ENCODE measurements around the gene AFG1L. TPM values are rescaled to one million over a fixed set of nuclear protein-coding genes. Genes with fewer than 3 reads are reported as not detected.
"Not testable (repeated sequence)": the region's sequence is repeated elsewhere in the genome, so short reads cannot be mapped to it uniquely, and the experiment has no call there.

AFG1L gene
- polyA plus RNA-seq, 2 donors = 1.8 to 2.0 TPM

DNA sequence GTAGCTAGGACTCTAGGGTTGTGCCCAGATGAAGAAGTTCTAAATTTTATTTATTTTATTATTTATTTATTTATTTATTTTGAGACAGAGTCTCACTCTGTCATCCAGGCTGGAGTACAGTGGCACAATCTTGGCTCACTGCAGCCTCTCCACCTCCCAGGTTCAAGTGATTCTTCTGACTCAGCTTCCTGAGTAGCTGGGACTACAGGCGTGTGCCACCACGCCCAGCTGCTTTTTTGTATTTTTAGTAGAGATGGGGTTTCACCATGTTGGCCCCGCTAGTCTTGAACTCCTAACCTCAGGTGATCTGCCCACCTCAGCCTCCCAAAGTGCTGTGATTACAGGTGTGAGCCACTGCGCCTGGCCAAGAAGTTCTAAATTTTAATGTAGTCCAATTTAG lies 13.8 kb downstream of the AFG1L start:
- not testable (repeated sequence) for H3K27me3 ChIP-seq (ENCODE audit: control insufficient read depth in 1 of 2, insufficient read depth in 2 of 2, low read length in 2 of 2); H3K4me1 ChIP-seq (ENCODE audit: control insufficient read depth in 2 of 2, insufficient read depth in 2 of 2, low read length in 1 of 2); H3K36me3 ChIP-seq (ENCODE audit: control insufficient read depth in 2 of 2, insufficient read depth in 2 of 2, low read length in 1 of 2); H3K9me3 ChIP-seq (ENCODE audit: control insufficient read depth in 2 of 2, insufficient read depth in 1 of 2, low read depth in 1 of 2, low read length in 1 of 2); H3K27ac ChIP-seq (ENCODE audit: low read depth in 2 of 2, low read length in 1 of 2); H3K4me3 ChIP-seq (ENCODE audit: low read depth in 1 of 2, low read length in 2 of 2)
- 70 to 81% methylated on average over 4 of the region's 4 CpGs for WGBS, 2 donors

DNA sequence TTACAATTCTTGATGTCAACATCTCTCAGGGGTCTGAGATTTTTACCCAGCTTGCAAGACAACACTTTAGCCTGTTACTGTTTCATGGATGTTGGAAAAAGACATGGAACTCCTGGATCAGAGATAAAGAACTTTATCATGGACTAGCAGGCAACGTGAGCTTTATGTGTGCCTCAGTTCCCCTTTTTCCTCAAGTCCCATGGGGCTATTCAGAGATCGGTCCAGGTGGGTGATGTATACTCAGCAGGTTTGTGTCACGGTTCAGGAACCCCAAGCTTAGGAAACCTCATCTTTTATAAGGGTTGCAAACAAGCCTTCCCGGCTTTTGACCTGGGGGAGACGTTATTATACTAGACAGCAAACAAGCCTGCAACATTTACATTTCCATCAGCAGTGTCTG lies 15.0 kb downstream of the AFG1L start:
- Histone ChIP-seq H3K36me3 (ENCODE audit: control insufficient read depth in 2 of 2, insufficient read depth in 2 of 2, low read length in 1 of 2) (no peaks in the 10 kb centered on the region), H3K27ac (ENCODE audit: low read depth in 2 of 2, low read length in 1 of 2) (no peak overlapping the region), H3K4me3 (ENCODE audit: low read depth in 1 of 2, low read length in 2 of 2) (no peak overlapping the region), H3K4me1 (ENCODE audit: control insufficient read depth in 2 of 2, insufficient read depth in 2 of 2, low read length in 1 of 2) (no peaks in the 10 kb centered on the region), H3K27me3 (ENCODE audit: control insufficient read depth in 1 of 2, insufficient read depth in 2 of 2, low read length in 2 of 2) (no peaks in the 10 kb centered on the region), H3K9me3 (ENCODE audit: control insufficient read depth in 2 of 2, insufficient read depth in 1 of 2, low read depth in 1 of 2, low read length in 1 of 2) (no peaks in the 10 kb centered on the region)
- 91 to 96% methylated on average over 5 of the region's 5 CpGs for WGBS, 2 donors

- Histone ChIP-seq H3K36me3 (ENCODE audit: control insufficient read depth in 2 of 2, insufficient read depth in 2 of 2, low read length in 1 of 2) (no peaks in the 10 kb centered on the region), H3K4me3 (ENCODE audit: low read depth in 1 of 2, low read length in 2 of 2) (no peak overlapping the region), H3K27ac (ENCODE audit: low read depth in 2 of 2, low read length in 1 of 2) (no peak overlapping the region), H3K4me1 (ENCODE audit: control insufficient read depth in 2 of 2, insufficient read depth in 2 of 2, low read length in 1 of 2) (no peaks in the 10 kb centered on the region), H3K9me3 (ENCODE audit: control insufficient read depth in 2 of 2, insufficient read depth in 1 of 2, low read depth in 1 of 2, low read length in 1 of 2) (no peaks in the 10 kb centered on the region), H3K27me3 (ENCODE audit: control insufficient read depth in 1 of 2, insufficient read depth in 2 of 2, low read length in 2 of 2) (no peaks in the 10 kb centered on the region)
Observed at GRCh38 chr6:108312605-108313004, 17.8 kb downstream of the AFG1L start.

DNA sequence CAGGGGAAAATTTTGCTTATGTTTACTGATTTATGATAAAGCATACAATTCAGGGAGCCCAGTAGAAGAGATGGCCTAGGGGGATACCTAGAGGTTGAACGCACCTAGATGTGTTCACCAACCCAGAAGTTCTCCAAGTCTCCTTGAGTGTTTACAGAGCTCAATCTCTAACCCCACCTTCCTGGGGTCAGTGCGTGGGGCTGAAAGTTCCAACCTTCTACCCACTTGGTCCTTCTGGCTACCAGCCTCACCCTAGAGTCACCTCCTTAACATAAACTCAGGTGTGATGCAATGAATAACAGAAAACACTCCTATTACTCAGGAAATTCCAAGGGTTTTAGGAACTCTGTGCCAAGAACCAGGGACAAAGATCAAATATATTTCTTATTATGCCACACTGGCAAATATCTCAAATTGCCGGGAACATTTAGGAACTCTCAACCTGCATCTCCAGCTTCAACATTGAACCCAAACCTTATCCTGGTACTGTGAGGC lies 26.4 kb downstream of the AFG1L start:
- H3K27ac ChIP-seq (ENCODE audit: low read depth in 2 of 2, low read length in 1 of 2) = no peak overlapping the region
- WGBS, 2 donors = 89 to 96% methylated on average over 3 of the region's 3 CpGs
- H3K4me3 ChIP-seq (ENCODE audit: low read depth in 1 of 2, low read length in 2 of 2) = no peak overlapping the region
- H3K4me1 ChIP-seq (ENCODE audit: control insufficient read depth in 2 of 2, insufficient read depth in 2 of 2, low read length in 1 of 2) = peaks cover 0 to 3% of the 10 kb centered on the region in 2 donors
- no peaks in the 10 kb centered on the region for H3K36me3 ChIP-seq (ENCODE audit: control insufficient read depth in 2 of 2, insufficient read depth in 2 of 2, low read length in 1 of 2)
- H3K27me3 ChIP-seq (ENCODE audit: control insufficient read depth in 1 of 2, insufficient read depth in 2 of 2, low read length in 2 of 2) = no peaks in the 10 kb centered on the region
- H3K9me3 ChIP-seq (ENCODE audit: control insufficient read depth in 2 of 2, insufficient read depth in 1 of 2, low read depth in 1 of 2, low read length in 1 of 2) = no peaks in the 10 kb centered on the region

- H3K36me3 ChIP-seq (ENCODE audit: control insufficient read depth in 2 of 2, insufficient read depth in 2 of 2, low read length in 1 of 2) = peaks cover 0 to 4% of the 10 kb centered on the region in 2 donors
- no peak overlapping the region for H3K4me3 ChIP-seq (ENCODE audit: low read depth in 1 of 2, low read length in 2 of 2)
- no peaks in the 10 kb centered on the region for H3K9me3 ChIP-seq (ENCODE audit: control insufficient read depth in 2 of 2, insufficient read depth in 1 of 2, low read depth in 1 of 2, low read length in 1 of 2)
- no peak overlapping the region for H3K27ac ChIP-seq (ENCODE audit: low read depth in 2 of 2, low read length in 1 of 2)
- 89 to 92% methylated on average over 3 of the region's 3 CpGs for WGBS, 2 donors
- H3K4me1 ChIP-seq (ENCODE audit: control insufficient read depth in 2 of 2, insufficient read depth in 2 of 2, low read length in 1 of 2) = peaks cover 0 to 3% of the 10 kb centered on the region in 2 donors
- no peaks in the 10 kb centered on the region for H3K27me3 ChIP-seq (ENCODE audit: control insufficient read depth in 1 of 2, insufficient read depth in 2 of 2, low read length in 2 of 2)
Observed at GRCh38 chr6:108322728-108323127, 27.9 kb downstream of the AFG1L start.

GRCh38 chr6:108323710-108324466 lies 29.0 kb downstream of the AFG1L start:
- 71 to 76% methylated on average over 4 of the region's 4 CpGs for WGBS, 2 donors
- Histone ChIP-seq H3K9me3 (ENCODE audit: control insufficient read depth in 2 of 2, insufficient read depth in 1 of 2, low read depth in 1 of 2, low read length in 1 of 2) (no peaks in the 10 kb centered on the region), H3K4me1 (ENCODE audit: control insufficient read depth in 2 of 2, insufficient read depth in 2 of 2, low read length in 1 of 2) (peaks cover 0 to 3% of the 10 kb centered on the region in 2 donors), H3K27me3 (ENCODE audit: control insufficient read depth in 1 of 2, insufficient read depth in 2 of 2, low read length in 2 of 2) (no peaks in the 10 kb centered on the region), H3K36me3 (ENCODE audit: control insufficient read depth in 2 of 2, insufficient read depth in 2 of 2, low read length in 1 of 2) (peaks cover 0 to 4% of the 10 kb centered on the region in 2 donors), H3K27ac (ENCODE audit: low read depth in 2 of 2, low read length in 1 of 2) (no peak overlapping the region), H3K4me3 (ENCODE audit: low read depth in 1 of 2, low read length in 2 of 2) (no peak overlapping the region)

GRCh38 chr6:108330221-108330785 lies 35.4 kb downstream of the AFG1L start:
- H3K4me3 ChIP-seq (ENCODE audit: low read depth in 1 of 2, low read length in 2 of 2); H3K4me1 ChIP-seq (ENCODE audit: control insufficient read depth in 2 of 2, insufficient read depth in 2 of 2, low read length in 1 of 2); H3K36me3 ChIP-seq (ENCODE audit: control insufficient read depth in 2 of 2, insufficient read depth in 2 of 2, low read length in 1 of 2); H3K27ac ChIP-seq (ENCODE audit: low read depth in 2 of 2, low read length in 1 of 2); H3K9me3 ChIP-seq (ENCODE audit: control insufficient read depth in 2 of 2, insufficient read depth in 1 of 2, low read depth in 1 of 2, low read length in 1 of 2); H3K27me3 ChIP-seq (ENCODE audit: control insufficient read depth in 1 of 2, insufficient read depth in 2 of 2, low read length in 2 of 2): not testable (repeated sequence)
- 86 to 96% methylated on average over 7 of the region's 7 CpGs for WGBS, 2 donors

DNA sequence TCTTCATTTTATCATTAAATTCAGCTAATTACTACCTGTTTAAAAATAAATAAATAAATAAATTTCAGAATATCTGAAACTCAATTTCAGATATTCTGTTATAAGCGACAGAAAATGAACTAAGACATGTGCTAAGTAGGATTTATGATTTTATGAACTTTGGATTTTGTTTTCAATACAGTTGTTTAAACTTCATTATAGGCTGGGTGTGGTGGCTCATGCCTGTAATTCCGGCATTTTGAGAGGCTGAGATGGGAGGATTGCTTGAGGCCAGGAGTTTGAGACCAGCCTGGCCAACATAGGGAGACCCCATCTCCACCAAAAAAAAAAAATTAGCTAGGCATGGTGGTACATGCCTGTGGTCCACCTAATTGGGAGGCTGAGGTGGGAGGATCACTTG lies 36.0 kb downstream of the AFG1L start:
- H3K9me3 ChIP-seq (ENCODE audit: control insufficient read depth in 2 of 2, insufficient read depth in 1 of 2, low read depth in 1 of 2, low read length in 1 of 2) = no peaks in the 10 kb centered on the region
- H3K27ac ChIP-seq (ENCODE audit: low read depth in 2 of 2, low read length in 1 of 2) = no peak overlapping the region
- 87 to 100% methylated on average over 2 of the region's 2 CpGs for WGBS, 2 donors
- H3K27me3 ChIP-seq (ENCODE audit: control insufficient read depth in 1 of 2, insufficient read depth in 2 of 2, low read length in 2 of 2) = no peaks in the 10 kb centered on the region
- no peaks in the 10 kb centered on the region for H3K4me1 ChIP-seq (ENCODE audit: control insufficient read depth in 2 of 2, insufficient read depth in 2 of 2, low read length in 1 of 2)
- no peak overlapping the region for H3K4me3 ChIP-seq (ENCODE audit: low read depth in 1 of 2, low read length in 2 of 2)
- H3K36me3 ChIP-seq (ENCODE audit: control insufficient read depth in 2 of 2, insufficient read depth in 2 of 2, low read length in 1 of 2) = peaks cover 0 to 4% of the 10 kb centered on the region in 2 donors

DNA sequence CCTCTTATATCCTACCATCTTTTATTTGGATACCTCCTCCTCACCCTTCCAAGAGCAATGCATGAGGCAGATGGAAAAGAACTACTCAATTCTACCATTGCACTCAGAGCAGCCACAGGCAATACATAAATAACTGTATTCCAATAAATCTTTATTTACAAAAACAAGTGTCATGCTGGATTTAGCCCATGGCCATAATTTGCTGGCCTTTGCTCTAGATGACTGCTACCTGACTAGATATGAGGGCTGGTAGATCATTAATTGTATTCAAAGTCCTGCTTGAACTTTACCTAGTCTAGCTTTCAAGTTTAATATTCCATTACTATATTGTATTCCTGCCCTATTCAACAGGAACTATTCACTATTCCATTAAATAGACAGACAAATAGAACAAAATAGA lies 37.1 kb downstream of the AFG1L start:
- Histone ChIP-seq H3K4me1 (ENCODE audit: control insufficient read depth in 2 of 2, insufficient read depth in 2 of 2, low read length in 1 of 2) (no peaks in the 10 kb centered on the region), H3K4me3 (ENCODE audit: low read depth in 1 of 2, low read length in 2 of 2) (no peak overlapping the region), H3K9me3 (ENCODE audit: control insufficient read depth in 2 of 2, insufficient read depth in 1 of 2, low read depth in 1 of 2, low read length in 1 of 2) (no peaks in the 10 kb centered on the region), H3K27me3 (ENCODE audit: control insufficient read depth in 1 of 2, insufficient read depth in 2 of 2, low read length in 2 of 2) (no peaks in the 10 kb centered on the region), H3K27ac (ENCODE audit: low read depth in 2 of 2, low read length in 1 of 2) (no peak overlapping the region), H3K36me3 (ENCODE audit: control insufficient read depth in 2 of 2, insufficient read depth in 2 of 2, low read length in 1 of 2) (peaks cover 0 to 4% of the 10 kb centered on the region in 2 donors)

- Histone ChIP-seq H3K9me3 (ENCODE audit: control insufficient read depth in 2 of 2, insufficient read depth in 1 of 2, low read depth in 1 of 2, low read length in 1 of 2) (no peaks in the 10 kb centered on the region), H3K27me3 (ENCODE audit: control insufficient read depth in 1 of 2, insufficient read depth in 2 of 2, low read length in 2 of 2) (no peaks in the 10 kb centered on the region), H3K27ac (ENCODE audit: low read depth in 2 of 2, low read length in 1 of 2) (no peak overlapping the region), H3K4me1 (ENCODE audit: control insufficient read depth in 2 of 2, insufficient read depth in 2 of 2, low read length in 1 of 2) (peaks cover 0 to under 1% of the 10 kb centered on the region in 2 donors), H3K4me3 (ENCODE audit: low read depth in 1 of 2, low read length in 2 of 2) (no peak overlapping the region), H3K36me3 (ENCODE audit: control insufficient read depth in 2 of 2, insufficient read depth in 2 of 2, low read length in 1 of 2) (no peaks in the 10 kb centered on the region)
- 88 to 95% methylated on average over 3 of the region's 3 CpGs for WGBS, 2 donors
Observed at GRCh38 chr6:108336971-108337370, 42.1 kb downstream of the AFG1L start.
